SK-N-SH (cell line): ENCODE measurements around the gene EVI2A.

Source experiments
- NRF1 ChIP-seq: IDR thresholded peaks from 2 replicates; pipeline ENCODE4 v1.6.1; 2012; ENCODE audit warnings: low read depth, mild to moderate bottlenecking, low read length
- RCOR1 ChIP-seq: fragments of 150-350 bp; IDR thresholded peaks from 2 replicates; pipeline ENCODE4 v1.6.1; 2017; ENCODE audit warnings: antibody characterized with exemption, low read length
- TF ChIP-seq, protein P1 (sequence below): fragments of 200-600 bp; sonication (generic); IDR thresholded peaks from 2 replicates; pipeline ENCODE4 v1.6.1; 2017; ENCODE audit warnings: antibody characterized with exemption, mild to moderate bottlenecking, moderate library complexity

DNA sequence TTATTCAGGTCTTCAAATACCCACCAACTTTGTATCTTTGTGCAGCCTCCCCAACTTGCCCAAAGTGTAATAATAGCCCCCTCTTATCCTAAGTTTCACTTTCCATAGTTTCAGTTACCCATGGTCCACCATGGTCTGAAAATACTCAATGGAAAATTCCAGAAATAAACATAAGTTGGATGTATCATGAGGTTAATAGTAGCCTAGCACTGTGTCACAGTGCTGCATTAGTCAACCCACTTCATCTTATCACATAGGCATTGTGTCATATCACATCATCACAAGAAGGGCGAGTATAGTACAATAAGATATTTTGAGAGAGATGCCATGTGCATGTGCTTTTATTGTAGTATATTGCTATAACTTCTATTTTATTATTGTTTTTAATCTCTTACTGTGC, 46.3 kb downstream of the EVI2A start:
- TF ChIP-seq RCOR1 (no peak), NRF1 (no peak)
- TF ChIP-seq, protein P1, sequence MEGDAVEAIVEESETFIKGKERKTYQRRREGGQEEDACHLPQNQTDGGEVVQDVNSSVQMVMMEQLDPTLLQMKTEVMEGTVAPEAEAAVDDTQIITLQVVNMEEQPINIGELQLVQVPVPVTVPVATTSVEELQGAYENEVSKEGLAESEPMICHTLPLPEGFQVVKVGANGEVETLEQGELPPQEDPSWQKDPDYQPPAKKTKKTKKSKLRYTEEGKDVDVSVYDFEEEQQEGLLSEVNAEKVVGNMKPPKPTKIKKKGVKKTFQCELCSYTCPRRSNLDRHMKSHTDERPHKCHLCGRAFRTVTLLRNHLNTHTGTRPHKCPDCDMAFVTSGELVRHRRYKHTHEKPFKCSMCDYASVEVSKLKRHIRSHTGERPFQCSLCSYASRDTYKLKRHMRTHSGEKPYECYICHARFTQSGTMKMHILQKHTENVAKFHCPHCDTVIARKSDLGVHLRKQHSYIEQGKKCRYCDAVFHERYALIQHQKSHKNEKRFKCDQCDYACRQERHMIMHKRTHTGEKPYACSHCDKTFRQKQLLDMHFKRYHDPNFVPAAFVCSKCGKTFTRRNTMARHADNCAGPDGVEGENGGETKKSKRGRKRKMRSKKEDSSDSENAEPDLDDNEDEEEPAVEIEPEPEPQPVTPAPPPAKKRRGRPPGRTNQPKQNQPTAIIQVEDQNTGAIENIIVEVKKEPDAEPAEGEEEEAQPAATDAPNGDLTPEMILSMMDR = no peak
